MM.1S (cell line): Measurements from ENCODE around the gene PRTG.

Experiments
- DNase-seq: peaks from one replicate; pipeline ENCODE4 v3.0.0-alpha.2; 2015
- H2AFZ ChIP-seq: fragments of 300-600 bp; sonication (generic); 2 replicates; pipeline ENCODE4 v1.6.0; 2016; ENCODE audit warnings: antibody characterized with exemption, low read length
- H3F3A ChIP-seq: fragments of 300-600 bp; sonication (generic); 2 replicates; pipeline ENCODE4 v1.6.1; 2016; ENCODE audit warnings: mild to moderate bottlenecking, antibody characterized with exemption, low read length, moderate library complexity, mixed read lengths; ENCODE audit not compliant: insufficient read depth
- H3K27ac ChIP-seq: fragments of 300-600 bp; sonication (generic); 2 replicates; pipeline ENCODE4 v1.5.1; 2016; ENCODE audit warnings: mild to moderate bottlenecking, low read length
- H3K27me3 ChIP-seq: fragments of 300-600 bp; sonication (generic); replicated peaks from 2 replicates; pipeline ENCODE4 v1.6.0; 2016; ENCODE audit warnings: low read length; ENCODE audit not compliant: insufficient read depth
- H3K36me3 ChIP-seq: fragments of 300-600 bp; sonication (generic); replicated peaks from 2 replicates; pipeline ENCODE4 v1.6.1; 2016; ENCODE audit warnings: mild to moderate bottlenecking, low read length, mixed read lengths; ENCODE audit not compliant: insufficient read depth
- H3K4me1 ChIP-seq: fragments of 300-600 bp; sonication (generic); 2 replicates; pipeline ENCODE4 v1.6.1; 2016; ENCODE audit warnings: low read length, mixed read lengths
- H3K4me2 ChIP-seq: fragments of 300-600 bp; sonication (generic); 2 replicates; pipeline ENCODE4 v1.6.0; 2016; ENCODE audit warnings: low read depth, low read length
- H3K4me3 ChIP-seq: fragments of 300-600 bp; sonication (generic); 2 replicates; pipeline ENCODE4 v1.5.1; 2016; ENCODE audit warnings: low read length, mixed read lengths
- H3K79me2 ChIP-seq: fragments of 300-600 bp; sonication (generic); 2 replicates; pipeline ENCODE4 v1.6.1; 2016; ENCODE audit warnings: mixed run types, low read length, mixed read lengths
- H3K9ac ChIP-seq: fragments of 300-600 bp; sonication (generic); 2 replicates; pipeline ENCODE4 v1.6.1; 2016; ENCODE audit warnings: low read length, mixed read lengths
- H3K9me2 ChIP-seq: fragments of 300-600 bp; sonication (generic); replicated peaks from 2 replicates; pipeline ENCODE4 v1.6.1; 2016; ENCODE audit warnings: mild to moderate bottlenecking, low read length, mixed read lengths; ENCODE audit not compliant: insufficient read depth
- H3K9me3 ChIP-seq: fragments of 300-600 bp; sonication (generic); replicated peaks from 2 replicates; pipeline ENCODE4 v1.6.1; 2016; ENCODE audit warnings: mild to moderate bottlenecking, low read length, mixed read lengths; ENCODE audit not compliant: insufficient read depth
- H4K20me1 ChIP-seq: fragments of 300-600 bp; sonication (generic); 2 replicates; pipeline ENCODE4 v1.6.1; 2016; ENCODE audit warnings: mild to moderate bottlenecking, low read length, moderate library complexity, mixed read lengths; ENCODE audit not compliant: insufficient read depth
- CTCF ChIP-seq: fragments of 300-600 bp; sonication (generic); IDR thresholded peaks from 2 replicates; pipeline ENCODE4 v1.5.1; 2016; ENCODE audit warnings: antibody characterized with exemption, low read length, mixed read lengths
- EZH2 ChIP-seq: fragments of 300-600 bp; sonication (generic); optimal IDR thresholded peaks from 2 replicates; pipeline ENCODE3; 2017; ENCODE audit warnings: low read depth, mild to moderate bottlenecking, antibody characterized with exemption, low read length, mixed read lengths
- EZH2phosphoT487 ChIP-seq: fragments of 300-600 bp; sonication (generic); IDR thresholded peaks from 2 replicates; pipeline ENCODE4 v1.6.1; 2018; ENCODE audit warnings: antibody characterized with exemption, low read length

PRTG gene

GRCh38 chr15:55780292-55780691, 37.3 kb upstream of the PRTG start:
- H3K9me2 ChIP-seq, result no peaks in the 10 kb centered on the region
- H3K79me2 ChIP-seq, result no peaks in the 10 kb centered on the region
- H3K27ac ChIP-seq, result no peak overlapping the region
- H3F3A ChIP-seq, result no peaks in the 10 kb centered on the region
- H3K27me3 ChIP-seq, result no peaks in the 10 kb centered on the region
- H3K36me3 ChIP-seq, result no peaks in the 10 kb centered on the region
- H3K4me2 ChIP-seq, result no peak overlapping the region
- H3K9me3 ChIP-seq, result no peaks in the 10 kb centered on the region
- H2AFZ ChIP-seq, result no peak overlapping the region
- no peak overlapping the region for H3K9ac ChIP-seq
- no peak for TF ChIP-seq EZH2phosphoT487
- TF ChIP-seq EZH2, result no peak
- no peak for TF ChIP-seq CTCF
- peaks cover 9% of the 10 kb centered on the region; the same call in 1 of the 2 replicates for H3K4me1 ChIP-seq
- no peak overlapping the region for H3K4me3 ChIP-seq
- no peak for DNase-seq
- no peaks in the 10 kb centered on the region for H4K20me1 ChIP-seq

- H4K20me1 ChIP-seq, result no peaks in the 10 kb centered on the region
- H3K9me2 ChIP-seq, result no peaks in the 10 kb centered on the region
- TF ChIP-seq CTCF (no peak), EZH2 (no peak), EZH2phosphoT487 (no peak)
- no peak for DNase-seq
- no peaks in the 10 kb centered on the region for H3K9me3 ChIP-seq
- H2AFZ ChIP-seq, result no peak overlapping the region
- no peak overlapping the region for H3K9ac ChIP-seq
- no peaks in the 10 kb centered on the region for H3K27me3 ChIP-seq
- no peaks in the 10 kb centered on the region for H3K79me2 ChIP-seq
- no peak overlapping the region for H3K4me2 ChIP-seq
- H3K4me3 ChIP-seq, result no peak overlapping the region
- H3F3A ChIP-seq, result no peaks in the 10 kb centered on the region
- peaks cover 9% of the 10 kb centered on the region; the same call in 1 of the 2 replicates for H3K4me1 ChIP-seq
- no peak overlapping the region for H3K27ac ChIP-seq
- no peaks in the 10 kb centered on the region for H3K36me3 ChIP-seq
These were observed 36.0 kb upstream of the PRTG start for GRCh38 chr15:55778932-55779331.

GRCh38 chr15:55775316-55775715, 32.4 kb upstream of the PRTG start:
- Histone ChIP-seq H3K36me3 (no peaks in the 10 kb centered on the region), H3K4me2 (no peak overlapping the region), H3K9me2 (no peaks in the 10 kb centered on the region), H3K9me3 (no peaks in the 10 kb centered on the region), H3K4me3 (no peak overlapping the region), H2AFZ (no peak overlapping the region), H4K20me1 (no peaks in the 10 kb centered on the region), H3K79me2 (no peaks in the 10 kb centered on the region), H3K9ac (no peak overlapping the region), H3K27ac (no peak overlapping the region), H3K27me3 (no peaks in the 10 kb centered on the region), H3K4me1 (peaks cover 9% of the 10 kb centered on the region; the same call in 1 of the 2 replicates), H3F3A (no peaks in the 10 kb centered on the region)
- no peak for DNase-seq
- TF ChIP-seq EZH2phosphoT487, result no peak
- no peak for TF ChIP-seq EZH2
- no peak for TF ChIP-seq CTCF
